ENCODE results near the gene RFX8.
"Not testable (repeated sequence)": the region's sequence is repeated elsewhere in the genome, so short reads cannot be mapped to it uniquely, and the experiment has no call there.

The RFX8 gene

GRCh38 chr2:101438555-101438954 is 36.4 kb downstream of the RFX8 start:
- not testable (repeated sequence) for DNase-seq

DNA sequence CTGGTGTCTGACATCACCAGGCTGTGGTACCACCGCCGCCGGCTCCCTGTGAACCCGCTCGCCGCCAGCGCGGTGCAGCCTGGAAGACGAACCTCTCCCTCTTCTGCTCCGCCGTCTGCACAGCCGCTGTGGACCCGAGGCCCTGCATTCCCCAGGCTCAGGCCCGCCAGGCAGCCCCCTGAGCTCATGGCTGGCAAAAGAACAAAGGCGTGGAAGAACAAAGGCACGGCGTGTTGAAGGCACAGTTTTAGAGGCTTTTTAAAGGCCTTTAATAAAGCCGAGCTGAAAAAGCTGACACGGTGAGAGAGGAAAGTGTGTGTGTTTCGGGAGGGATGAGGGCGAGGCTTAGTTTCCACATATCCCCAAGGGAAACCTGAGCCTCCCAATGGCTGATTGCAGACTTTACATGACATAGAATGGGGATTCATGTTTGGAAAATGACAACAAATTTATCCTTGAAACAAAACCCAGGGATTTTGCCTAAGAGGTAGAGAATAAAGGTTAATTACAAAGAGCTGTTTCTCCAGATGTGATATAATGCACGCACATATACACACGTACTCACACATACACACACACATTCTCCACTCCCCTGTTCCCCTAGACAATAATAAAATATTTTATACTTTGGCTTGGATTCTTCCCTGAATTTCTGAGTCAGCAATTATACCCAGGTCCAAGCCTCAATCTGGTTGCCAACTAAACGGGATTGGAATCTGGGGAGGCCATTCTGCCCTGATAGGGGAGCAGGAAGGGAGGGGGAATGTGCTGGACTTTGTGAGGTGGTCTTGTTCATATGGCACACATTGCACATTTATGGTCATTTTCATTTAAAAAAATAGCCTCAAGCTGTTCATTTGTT is 39.7 kb downstream of the RFX8 start:
- DNase-seq: no peak

DNA sequence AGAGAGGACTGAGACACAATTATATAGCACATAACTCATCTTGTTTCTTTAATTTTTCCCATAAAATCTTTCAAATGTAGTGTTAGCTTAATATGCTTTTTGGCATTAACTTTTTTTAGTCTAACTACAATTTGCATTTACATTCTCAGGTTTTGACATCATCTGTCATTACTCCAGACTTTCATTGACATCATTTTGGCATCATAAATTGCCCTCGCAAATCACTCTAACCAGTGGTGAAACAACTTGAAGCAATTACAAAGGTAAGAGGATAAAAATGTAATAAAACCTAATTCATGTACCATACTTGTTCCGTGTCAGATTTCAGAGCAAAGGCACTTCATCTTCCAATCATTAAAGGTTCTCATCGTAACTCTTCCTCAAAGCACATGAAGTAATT is 41.4 kb downstream of the RFX8 start:
- DNase-seq: no peak

DNA sequence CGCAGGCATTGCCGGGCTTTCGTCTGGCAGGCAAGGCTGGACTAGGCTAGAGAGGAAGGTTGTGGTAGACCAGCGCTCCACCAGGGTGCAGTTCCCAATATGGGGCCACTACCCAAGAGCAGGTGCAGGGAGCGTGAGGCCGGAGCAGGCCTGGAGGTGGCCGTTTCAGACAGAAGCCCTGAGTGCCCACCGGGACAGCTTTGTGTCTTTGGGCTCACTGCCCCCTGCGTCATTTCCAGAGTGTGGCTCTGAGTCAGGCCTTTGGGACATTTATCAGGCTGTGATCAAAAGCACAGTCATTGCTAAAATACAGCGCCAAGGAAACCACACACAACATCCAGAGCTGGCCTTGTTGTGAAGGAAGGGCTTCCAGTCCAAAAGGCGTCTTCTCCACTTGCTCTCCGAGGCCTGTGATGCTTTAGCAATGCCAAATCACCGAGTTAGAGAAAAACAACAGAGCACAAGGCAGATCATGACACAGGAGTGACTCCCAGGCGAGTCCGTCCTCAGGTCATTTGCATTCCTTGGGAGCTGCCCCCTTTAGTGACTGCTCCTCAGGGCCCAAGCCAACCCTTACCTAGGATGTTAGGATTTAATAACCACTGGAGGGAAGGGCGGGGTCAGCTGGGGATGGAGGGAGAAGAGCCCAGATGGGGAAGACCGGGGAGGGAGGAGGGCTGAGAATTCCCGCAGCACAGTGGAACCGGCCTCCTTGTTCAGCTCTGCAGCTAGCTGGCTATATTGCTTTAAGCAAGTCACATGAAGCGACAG is 42.3 kb downstream of the RFX8 start:
- DNase-seq: no peak

DNA sequence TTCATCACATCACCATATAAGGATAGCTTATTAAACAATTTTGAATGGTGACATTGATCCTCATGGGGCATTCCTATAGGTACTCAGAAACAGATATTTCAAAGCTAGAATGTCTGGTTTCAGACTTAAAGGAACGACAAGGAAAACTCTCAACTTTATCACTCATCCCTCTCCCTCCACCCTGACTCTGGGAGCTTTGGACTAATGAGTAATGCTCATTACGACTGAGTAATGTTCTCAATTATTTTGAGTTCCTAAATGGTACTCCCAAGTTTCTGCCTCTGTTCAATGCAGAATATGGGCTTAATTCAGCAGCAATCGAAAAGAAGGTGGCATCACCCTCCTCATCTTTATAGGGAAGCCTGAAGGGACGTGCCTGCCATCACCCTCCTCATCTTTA is 43.4 kb downstream of the RFX8 start:
- no peak for DNase-seq

DNA sequence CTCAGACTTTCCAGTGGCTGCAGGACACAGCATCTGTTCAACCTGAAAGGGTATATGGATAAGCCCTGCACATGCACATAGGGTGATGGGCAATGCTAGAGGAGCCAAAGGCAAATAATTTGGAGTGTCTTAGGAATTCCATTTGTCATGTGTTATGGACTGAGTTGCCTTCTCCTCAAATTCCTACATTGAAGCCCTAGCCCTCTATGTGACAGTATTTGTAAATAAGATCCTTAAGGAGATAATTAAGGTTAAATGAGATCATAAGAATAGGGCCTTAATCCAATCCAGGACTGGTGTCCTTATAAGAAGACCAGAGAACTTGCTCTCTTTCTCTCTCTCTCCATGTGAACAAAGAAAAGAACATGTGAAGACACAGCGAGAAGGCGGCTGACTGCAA is 44.8 kb downstream of the RFX8 start:
- DNase-seq: no peak

GRCh38 chr2:101429453-101429852 is 45.5 kb downstream of the RFX8 start:
- no peak for DNase-seq

GRCh38 chr2:101428422-101429176 is 46.3 kb downstream of the RFX8 start:
- no peak for DNase-seq

DNA sequence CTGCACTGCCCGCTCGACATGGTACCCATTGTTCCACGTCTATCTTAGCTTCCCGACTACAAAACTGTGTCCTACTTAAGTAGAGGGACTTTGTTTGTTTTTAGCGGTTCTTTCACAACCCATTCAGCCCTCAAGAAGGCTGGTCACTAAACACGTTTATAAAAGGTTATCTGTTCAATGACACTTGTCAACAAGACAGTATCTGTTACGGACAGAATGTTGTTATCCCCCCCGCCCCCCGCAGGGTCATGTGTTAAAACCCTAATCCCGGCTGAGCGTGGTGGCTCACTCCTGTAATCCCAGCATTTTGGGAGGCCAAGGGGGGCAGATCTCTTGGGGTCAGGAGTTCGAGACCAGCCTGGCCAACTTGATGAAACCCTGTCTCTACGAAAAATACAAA is 47.2 kb downstream of the RFX8 start:
- DNase-seq: no peak

DNA sequence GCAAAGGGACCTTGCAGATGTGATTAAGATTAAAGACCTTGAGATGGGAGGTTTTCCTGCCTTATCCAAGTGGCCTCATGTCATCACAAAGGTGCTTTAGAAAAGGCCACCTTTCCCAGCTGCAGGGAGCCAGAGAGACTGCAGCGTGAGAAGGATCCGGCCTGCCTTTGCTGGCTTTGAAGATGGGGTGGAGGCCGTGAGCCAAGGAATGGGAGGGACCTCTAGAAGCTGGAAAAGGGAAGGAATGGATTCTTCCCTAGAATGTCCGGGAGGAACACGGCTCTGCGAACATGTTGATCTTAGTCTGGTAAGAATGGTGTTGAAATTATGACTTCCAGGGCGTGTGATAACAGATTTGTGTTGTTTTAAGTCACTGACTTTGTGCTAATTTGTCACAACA is 47.7 kb downstream of the RFX8 start:
- DNase-seq: no peak

GRCh38 chr2:101426822-101427221 is 48.1 kb downstream of the RFX8 start:
- DNase-seq: no peak

DNA sequence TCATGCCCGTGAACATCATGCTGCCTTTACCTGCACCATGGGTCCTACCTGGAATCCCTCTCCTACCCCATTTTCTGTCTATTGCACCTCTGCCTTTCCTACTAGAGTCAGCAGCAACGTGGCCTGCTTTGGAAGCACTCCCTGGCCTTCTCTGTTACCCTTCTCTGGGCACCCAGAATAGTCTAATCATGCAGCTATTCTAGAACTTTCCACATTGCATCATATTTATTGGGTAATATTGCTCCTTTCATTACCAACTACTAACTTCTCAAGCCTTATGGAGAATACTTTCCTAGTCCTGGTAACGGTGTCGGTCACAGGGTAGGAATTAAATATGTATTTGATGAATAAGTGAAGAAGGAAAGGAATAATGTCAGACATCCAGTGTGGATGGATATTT is 54.3 kb downstream of the RFX8 start:
- DNase-seq: no peak

DNA sequence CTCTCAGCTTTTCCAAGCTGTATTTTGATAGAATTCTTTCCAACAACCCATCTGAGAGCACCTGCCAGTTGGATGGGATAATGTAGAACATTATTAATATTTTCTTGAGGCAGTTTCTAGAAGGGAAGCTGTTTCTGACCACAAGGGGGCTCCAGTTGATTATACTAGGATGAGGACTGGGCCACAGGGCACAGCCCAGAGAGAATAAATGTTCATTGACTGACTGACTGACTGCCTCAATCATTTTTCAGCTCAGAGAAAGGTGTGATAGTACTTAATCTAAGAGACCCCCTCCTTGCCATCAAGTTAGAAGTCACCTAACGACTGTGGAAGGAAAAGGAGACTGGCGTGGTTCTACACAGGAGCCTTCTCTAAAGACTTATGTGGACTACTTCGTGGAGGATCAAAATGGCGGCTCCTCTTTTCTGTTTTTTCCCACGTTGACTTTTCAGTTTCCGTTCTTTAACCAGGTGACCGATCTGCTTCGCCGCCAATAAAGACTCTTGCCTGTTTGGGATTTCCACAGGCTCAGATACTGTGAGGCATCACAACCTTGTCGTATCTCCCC is 55.7 kb downstream of the RFX8 start:
- peak; percentile 61 for DNase-seq

DNA sequence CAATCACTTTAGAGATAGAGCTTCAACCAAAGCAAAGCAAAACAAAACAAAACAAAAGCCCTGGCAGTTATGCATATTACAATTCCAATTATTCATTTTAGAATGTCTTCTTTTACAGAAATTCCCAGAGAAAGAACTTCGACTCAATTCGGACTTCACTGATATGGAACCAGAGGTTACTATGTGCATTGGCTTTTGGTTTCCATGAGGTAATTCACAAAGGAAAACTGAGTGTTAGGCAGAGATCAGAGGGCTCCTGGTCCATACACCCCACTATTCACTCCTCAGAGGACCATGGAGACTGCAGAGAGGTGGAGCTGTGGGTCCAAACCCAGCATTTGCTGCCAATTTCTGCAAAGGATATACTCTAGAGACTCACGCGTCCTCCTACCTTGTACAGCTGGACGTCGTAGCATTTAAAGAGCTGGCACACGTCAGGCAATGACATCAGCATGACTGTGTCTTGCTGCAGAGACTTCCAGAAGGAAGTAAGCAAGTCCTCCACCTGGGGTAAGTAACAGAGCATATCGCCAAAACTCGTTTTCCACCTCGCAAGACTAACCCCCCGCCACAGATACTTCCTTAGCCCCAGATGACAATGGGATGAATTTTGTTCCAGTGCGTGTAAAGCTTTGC is 56.3 kb downstream of the RFX8 start:
- DNase-seq: no peak

DNA sequence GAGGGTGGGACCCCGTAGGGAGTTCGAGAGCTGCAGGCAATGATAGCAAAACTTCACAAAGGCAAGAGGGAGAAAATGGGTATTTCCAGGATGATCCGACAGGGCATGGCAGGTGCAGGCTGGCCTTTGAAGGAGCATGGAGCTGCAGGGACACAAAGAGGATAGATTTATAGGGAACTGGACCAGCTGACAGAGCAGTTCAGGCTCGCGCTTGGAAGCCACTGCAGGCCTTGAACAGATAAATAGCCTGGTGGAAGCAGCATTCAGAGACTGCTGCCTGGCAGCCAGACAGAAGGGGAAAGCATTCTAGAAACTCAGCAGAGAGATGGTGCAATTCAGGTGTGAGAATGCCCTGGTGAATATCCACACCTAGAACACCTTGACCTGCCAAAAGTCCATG is 58.3 kb downstream of the RFX8 start:
- DNase-seq: no peak

DNA sequence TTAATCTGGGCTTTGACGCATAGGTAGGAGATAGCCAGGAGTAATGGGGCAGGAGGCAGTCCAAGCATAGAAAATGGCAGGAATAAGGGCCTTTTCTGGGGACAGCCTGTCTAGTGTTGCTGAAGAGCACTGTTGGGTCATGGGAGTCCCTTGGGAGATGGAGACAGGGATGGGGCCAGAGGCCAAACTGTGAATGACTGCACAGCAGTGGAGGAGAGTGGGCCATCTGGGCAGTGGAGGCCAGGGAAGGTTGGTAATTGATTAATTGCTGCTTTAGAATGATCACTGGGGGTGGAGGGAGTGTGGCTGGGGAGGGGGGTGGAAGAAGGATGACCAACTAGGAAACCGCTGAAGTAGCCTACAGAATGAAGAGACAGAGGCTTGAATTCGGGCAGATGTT is 59.0 kb downstream of the RFX8 start:
- DNase-seq: no peak

GRCh38 chr2:101415220-101415619 is 59.7 kb downstream of the RFX8 start:
- no peak for DNase-seq

- DNase-seq: no peak
These were observed 62.7 kb downstream of the RFX8 start for GRCh38 chr2:101412092-101412694.

GRCh38 chr2:101410746-101411145 is 64.2 kb downstream of the RFX8 start:
- DNase-seq: no peak

DNA sequence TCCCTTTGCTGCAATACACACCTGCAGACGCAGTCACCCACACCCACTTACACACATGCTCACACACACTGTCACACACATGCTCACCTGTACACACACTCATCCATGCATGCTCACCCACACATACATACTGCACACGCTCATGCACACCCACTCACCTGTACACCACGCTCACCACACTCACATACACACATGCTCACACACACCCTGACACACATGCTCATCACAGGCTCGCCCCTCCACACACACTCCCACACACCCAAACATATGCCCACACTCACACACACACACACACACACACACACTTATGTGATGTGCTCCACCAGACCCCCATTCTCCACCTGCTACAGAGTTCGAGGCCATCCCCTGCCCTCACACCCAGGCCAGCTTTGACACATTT is 64.8 kb downstream of the RFX8 start:
- DNase-seq: no peak

- DNase-seq: no peak
These were observed 65.2 kb downstream of the RFX8 start for GRCh38 chr2:101409699-101410098.

DNA sequence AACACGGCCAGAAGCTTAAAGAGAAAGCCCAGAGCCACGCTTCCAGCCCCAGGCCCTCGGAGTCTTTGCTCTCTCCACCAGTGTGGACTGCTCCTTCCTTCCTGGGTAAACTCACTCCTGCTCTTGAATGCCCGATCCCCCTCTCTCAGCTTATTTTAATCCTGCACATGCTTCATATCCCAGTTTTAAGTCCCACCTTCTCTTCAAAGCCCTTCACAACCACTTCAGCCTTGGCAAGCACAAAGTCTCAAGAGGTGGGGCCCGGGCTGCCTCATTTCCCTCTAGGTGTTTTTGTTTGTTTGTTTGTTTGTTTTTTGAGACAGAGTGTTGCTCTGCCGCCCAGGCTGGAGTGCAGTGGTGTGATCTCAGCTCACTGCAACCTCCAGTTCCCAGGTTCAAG is 66.0 kb downstream of the RFX8 start:
- no peak for DNase-seq

All from activated CD8-positive, alpha-beta memory T cell treated with anti-CD3 and anti-CD28 coated beads, Interleukin-2, amount 50 U/mL, for 48 hours (primary cell).